NCI-H146 treated with DMSO at 0.1 percent for 48 hours (cell line): ENCODE data around the gene CCDC144A.
"Not testable (repeated sequence)": the region's sequence is repeated elsewhere in the genome, so short reads cannot be mapped to it uniquely, and the experiment has no call there.

ENCODE experiments used
- DNase-seq: peaks from one replicate; lab custom pipeline; 2025; ENCODE audit not compliant: unreplicated experiment; lab: John Stamatoyannopoulos, UW

The CCDC144A gene

GRCh38 chr17:16817940-16818339 lies 127.9 kb downstream of the CCDC144A start:
- not testable (repeated sequence) for DNase-seq

GRCh38 chr17:16818340-16818739 lies 128.3 kb downstream of the CCDC144A start:
- DNase-seq: no peak

- no peak for DNase-seq
These were observed 129.0 kb downstream of the CCDC144A start for GRCh38 chr17:16818821-16819683.

DNA sequence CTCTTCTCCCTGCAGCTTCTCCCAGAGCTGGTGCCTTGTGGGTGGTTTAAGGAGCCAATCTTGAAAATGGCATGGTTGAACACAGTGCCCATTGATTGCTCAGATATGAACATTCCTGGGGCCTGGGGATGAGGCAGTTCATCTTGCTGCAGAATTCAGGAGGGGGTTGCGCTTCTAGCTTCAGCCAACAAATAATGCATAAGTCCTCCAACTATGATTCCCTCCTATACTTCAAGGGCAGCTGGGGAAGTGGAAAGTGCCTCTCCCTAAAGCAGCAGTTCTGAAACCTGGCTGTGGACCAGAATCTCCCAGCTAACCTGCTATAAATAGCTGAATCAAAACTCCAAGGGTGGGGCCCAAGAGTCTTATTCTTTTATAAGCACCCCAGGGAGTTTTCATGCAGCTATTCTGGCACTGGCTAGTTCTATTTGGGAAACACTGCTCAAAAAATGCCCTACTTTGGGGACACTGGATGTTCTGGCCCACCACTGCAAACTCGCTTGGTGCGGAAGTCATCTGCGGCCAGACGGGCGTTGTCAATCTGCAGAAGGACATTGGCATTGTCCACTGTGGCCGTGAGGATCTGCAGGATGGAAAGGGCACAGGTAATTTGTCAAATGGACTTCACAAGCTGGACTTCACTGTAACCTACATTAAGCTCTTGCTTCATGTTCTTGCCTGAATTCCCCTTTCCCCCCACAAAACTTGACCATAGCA lies 130.3 kb downstream of the CCDC144A start:
- no peak for DNase-seq

- no peak for DNase-seq
These were observed 131.0 kb downstream of the CCDC144A start for GRCh38 chr17:16820979-16821543.

DNA sequence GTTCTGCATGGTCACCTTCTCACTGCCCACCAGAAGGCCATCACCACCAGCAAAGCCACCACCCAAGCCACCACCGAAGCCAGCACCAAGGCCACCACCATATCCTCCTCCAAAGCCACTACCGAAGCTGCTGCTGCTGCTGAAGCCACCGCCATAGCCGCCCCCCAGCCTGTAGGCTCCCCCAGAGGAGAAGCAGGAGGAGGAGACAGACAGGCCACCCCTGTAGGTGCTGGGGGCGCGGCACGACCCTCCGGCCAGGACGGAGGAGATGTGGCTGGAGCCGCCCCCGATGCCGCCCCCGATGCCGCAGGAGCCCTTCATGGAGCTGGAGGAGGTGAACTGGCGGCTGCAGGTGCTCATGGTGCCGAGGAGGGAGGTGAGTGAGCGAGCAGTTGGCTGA lies 132.1 kb downstream of the CCDC144A start:
- not testable (repeated sequence) for DNase-seq

DNA sequence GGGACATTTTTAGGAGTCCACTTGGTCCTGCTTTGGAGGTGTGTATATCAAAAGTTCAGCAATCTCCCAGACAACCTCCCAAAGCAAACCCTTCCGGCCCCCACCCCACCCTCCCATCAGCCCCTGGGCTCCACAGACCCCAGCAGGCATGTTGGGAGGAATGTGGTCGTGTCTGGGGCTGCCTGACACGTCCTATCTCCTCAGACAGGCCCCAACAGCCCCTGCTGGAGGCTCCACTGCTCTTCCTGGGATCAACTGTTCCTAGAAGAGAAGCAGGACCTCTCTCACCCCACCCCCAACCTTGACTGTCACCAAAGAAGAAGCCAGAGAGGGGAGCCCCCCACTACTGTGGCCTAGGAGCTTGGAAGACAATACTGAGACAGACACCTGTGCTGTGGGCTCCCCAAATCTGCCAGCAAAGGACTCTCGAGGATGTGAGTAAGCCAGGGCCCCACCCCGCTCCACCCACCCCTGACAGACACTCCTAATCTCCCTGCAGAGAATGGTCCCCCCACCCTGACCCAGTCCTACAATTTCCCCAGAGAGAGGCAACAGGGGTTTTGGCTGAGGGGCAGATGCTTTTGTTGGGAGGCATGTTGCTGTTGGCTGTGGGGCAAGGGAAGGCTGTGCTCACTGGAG lies 133.8 kb downstream of the CCDC144A start:
- DNase-seq: not testable (repeated sequence)
